GM19372 (cell line): ENCODE measurements around the gene GAA.
"Not testable (repeated sequence)": the region's sequence is repeated elsewhere in the genome, so short reads cannot be mapped to it uniquely, and the experiment has no call there.

Experiments used
- ATAC-seq: cut with Tn5 transposase; IDR thresholded peaks from one replicate; pipeline ENCODE4 v1.9.1; 2021; ENCODE audit warnings: mild to moderate bottlenecking, low read depth, moderate library complexity; ENCODE audit not compliant: unreplicated experiment

Gene GAA

GRCh38 chr17:80082403-80083135, 18.8 kb upstream of the GAA start:
- no peak for ATAC-seq

GRCh38 chr17:80083136-80083661, 18.2 kb upstream of the GAA start:
- ATAC-seq: no peak

DNA sequence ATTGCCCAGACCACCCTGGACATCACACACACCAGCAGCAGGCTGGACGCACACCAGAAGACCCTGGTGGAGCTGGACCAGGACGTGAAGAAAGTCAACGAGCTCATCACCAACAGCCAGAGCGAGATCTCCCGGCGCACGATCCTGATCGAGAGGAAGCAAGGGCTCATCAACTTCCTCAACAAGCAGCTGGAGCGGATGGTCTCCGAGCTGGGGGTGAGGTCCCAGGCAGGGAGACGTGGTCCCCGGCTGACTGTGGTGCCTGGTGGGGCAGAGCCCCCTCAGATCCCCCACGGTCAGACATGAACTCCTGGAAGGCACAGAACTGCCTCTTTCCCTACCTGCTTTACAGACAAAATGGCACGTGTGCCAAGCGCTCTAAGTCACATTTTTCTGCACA, 16.6 kb upstream of the GAA start:
- ATAC-seq: no peak

DNA sequence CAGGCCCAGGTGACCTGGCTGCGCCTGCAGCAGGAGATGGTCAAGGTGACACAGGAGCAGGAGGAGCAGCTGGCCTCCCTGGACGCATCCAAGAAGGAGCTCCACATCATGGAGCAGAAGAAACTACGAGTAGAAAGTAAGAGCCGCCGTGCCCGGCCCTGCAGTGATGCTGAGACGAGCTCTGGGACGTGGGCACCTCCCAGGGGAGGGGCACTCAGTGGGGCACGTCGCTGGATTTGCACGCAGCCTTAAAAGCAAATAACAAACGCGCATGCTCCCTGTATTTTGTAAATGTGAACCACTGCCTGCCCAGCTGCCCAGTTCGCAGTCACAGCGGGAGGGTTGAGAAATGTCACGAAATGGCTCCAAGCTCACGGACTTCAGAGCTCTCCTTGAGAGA, 15.3 kb upstream of the GAA start:
- no peak for ATAC-seq

GRCh38 chr17:80086616-80087015, 14.8 kb upstream of the GAA start:
- no peak for ATAC-seq

- no peak for ATAC-seq
Observed at GRCh38 chr17:80087346-80088265, 13.8 kb upstream of the GAA start.

GRCh38 chr17:80089762-80090161, 11.6 kb upstream of the GAA start:
- no peak for ATAC-seq

- not testable (repeated sequence) for ATAC-seq
Observed at GRCh38 chr17:80090164-80090563, 11.2 kb upstream of the GAA start.

DNA sequence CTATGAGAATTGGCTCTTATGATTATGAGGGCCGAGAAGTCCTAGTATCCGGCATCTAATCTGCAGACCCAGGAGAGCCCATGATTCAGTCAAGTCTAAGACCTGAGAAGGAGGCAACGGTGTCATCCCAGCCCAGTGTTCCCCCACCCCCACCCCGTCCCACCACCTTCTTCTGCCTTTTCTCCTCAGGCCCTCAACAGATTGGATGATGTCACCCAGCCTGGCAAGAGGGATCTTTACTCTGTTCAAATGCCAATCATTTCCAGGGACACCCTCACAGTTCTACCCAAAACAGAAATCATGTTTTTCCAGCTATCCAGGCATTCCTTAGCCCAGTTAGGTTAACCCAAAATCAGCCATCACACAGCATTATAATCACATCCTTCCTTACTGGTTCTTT, 10.0 kb upstream of the GAA start:
- ATAC-seq: no peak

GRCh38 chr17:80092959-80093358, 8.4 kb upstream of the GAA start:
- no peak for ATAC-seq

DNA sequence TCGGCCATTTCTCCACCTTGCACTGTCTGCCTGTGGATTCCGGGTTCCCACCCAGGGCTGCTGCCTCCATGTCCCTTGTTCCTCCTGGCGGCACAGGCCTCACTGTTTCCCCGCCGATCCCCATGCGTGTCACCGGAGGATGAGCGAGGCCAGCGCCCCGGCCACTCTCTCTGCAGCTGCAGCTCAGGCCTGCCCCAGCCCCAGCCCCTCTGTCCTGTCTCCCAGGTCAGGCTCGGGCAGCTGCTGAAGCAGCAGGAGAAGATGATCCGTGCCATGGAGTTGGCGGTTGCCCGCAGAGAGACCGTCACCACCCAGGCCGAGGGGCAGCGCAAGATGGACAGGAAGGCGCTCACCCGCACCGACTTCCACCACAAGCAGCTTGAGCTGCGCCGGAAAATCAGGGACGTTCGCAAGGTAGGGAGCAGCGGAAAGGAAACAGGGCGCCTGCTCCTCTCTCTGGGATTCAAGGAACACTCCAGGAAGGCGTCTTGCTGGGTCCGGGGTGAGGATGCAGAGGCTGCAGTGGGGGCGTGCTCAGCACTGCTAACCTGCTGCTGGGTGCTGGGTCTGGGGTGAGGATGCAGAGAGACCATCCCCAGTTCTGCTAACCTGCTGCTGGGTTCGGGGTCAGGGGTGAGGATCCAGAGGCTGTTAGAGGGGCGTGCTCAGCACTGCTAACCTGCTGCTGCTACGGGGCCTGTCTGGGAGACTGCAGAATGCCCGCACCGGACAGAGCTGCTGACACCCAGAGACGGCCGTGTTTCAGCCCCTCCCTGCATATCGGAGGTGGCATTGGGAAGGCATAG, 6.1 kb upstream of the GAA start:
- no peak for ATAC-seq

- no peak for ATAC-seq
Observed at GRCh38 chr17:80095844-80096475, 5.4 kb upstream of the GAA start.

GRCh38 chr17:80096561-80097021, 4.8 kb upstream of the GAA start:
- no peak for ATAC-seq

DNA sequence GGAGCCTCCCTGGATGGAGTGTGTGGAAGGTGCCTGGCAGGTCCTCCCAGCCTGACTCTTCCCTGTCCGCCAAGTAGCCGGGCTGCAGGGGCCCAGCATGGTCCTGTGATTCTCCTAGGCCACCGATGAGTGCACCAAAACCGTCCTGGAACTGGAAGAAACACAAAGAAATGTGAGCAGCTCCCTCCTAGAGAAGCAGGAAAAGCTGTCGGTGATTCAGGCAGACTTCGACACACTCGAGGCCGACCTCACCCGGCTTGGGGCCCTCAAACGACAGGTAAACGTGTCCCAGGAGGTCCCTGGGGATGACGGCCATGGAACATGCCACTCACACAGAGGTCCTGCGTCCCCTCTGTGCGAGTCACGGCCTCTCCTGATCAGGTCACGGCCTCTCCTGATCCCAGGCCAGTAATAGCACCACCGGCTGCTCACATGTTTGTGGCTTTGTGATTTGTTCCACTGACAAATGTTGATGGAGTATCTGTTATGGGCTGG, 4.2 kb upstream of the GAA start:
- no peak for ATAC-seq

GRCh38 chr17:80097844-80098691, 3.3 kb upstream of the GAA start:
- no peak for ATAC-seq

DNA sequence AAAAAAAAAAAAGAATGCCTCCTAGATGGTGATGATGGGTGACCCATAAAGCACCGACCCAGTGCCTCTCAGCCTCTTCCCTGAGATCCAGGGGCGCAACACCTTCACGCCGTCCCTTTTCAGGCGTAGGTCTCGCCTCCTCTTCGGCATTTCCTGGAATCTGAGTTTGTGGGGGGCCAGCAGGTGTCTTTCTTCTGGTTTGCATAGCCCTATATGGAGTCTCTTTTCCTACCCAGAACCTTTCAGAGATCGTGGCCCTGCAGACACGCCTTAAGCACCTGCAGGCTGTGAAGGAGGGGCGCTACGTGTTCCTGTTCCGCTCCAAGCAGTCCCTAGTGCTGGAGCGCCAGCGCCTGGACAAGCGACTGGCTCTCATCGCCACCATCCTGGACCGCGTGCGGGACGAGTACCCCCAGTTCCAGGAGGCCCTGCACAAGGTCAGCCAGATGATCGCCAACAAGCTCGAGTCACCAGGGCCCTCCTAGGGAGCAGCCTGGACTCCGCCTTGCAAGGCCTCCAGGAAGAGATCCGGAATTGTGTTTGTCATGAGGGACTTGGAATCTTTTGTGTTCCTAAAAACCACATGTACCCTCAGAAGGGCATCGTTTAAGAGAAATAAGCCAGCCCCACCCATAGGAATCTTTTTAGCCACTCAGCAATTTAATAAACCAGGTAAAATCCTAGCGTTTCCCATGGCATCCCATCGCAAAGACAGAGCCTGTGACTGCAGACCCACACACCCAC, 1.9 kb upstream of the GAA start:
- ATAC-seq: no peak

GRCh38 chr17:80100035-80100323, 1.4 kb upstream of the GAA start:
- no peak for ATAC-seq

DNA sequence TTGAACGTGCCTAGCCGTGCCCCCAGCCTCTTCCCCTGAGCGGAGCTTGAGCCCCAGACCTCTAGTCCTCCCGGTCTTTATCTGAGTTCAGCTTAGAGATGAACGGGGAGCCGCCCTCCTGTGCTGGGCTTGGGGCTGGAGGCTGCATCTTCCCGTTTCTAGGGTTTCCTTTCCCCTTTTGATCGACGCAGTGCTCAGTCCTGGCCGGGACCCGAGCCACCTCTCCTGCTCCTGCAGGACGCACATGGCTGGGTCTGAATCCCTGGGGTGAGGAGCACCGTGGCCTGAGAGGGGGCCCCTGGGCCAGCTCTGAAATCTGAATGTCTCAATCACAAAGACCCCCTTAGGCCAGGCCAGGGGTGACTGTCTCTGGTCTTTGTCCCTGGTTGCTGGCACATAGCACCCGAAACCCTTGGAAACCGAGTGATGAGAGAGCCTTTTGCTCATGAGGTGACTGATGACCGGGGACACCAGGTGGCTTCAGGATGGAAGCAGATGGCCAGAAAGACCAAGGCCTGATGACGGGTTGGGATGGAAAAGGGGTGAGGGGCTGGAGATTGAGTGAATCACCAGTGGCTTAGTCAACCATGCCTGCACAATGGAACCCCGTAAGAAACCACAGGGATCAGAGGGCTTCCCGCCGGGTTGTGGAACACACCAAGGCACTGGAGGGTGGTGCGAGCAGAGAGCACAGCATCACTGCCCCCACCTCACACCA, 724 bp downstream of the GAA start:
- no peak for ATAC-seq
